Measurements from ENCODE around the gene PRM2.

Gene PRM2

DNA sequence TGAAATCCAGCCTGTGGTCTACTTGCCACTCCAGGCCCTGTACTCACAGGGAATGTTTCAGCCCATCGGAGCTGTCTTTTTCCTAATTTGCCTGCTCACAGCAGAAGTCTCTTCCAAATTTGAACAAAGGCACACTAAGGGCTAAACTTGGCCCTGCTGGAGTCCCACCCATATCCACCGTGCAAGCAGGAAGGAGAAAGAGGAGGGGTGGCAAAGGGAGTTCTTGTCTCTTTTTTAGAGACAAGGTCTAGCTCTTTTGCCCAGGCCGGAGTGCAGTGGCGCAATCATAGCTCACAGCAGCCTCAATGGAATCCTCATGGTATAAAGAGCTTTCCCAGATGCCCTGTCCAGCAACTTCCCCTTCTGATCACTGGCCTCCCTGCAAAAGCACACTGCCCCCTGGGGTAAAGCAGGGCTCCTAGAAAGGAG, 7.6 kb upstream of the PRM2 start:
- Histone ChIP-seq H3K4me3 (ENCODE audit: insufficient read length, low read depth) (no peak overlapping the region), H3K36me3 (ENCODE audit: insufficient read depth, insufficient read length, low read length) (no peaks in the 10 kb centered on the region), H3K9ac (ENCODE audit: insufficient read length, low read depth) (no peak overlapping the region), H3K4me1 (ENCODE audit: insufficient read depth, insufficient read length) (no peaks in the 10 kb centered on the region), H3K27me3 (ENCODE audit: insufficient read depth, insufficient read length) (no peaks in the 10 kb centered on the region), H3K9me3 (ENCODE audit: insufficient read depth, low read length) (no peaks in the 10 kb centered on the region)
- no peak for TF ChIP-seq SUZ12 (IDR thresholded peaks at IDR 0.05; ENCODE audit: extremely low read depth, insufficient read depth, insufficient read length)
- no peak for TF ChIP-seq YY1 (IDR thresholded peaks at IDR 0.05; ENCODE audit: insufficient read depth, insufficient read length)
- no peak for TF ChIP-seq ZNF274 (IDR thresholded peaks at IDR 0.05; ENCODE audit: low read depth, low read length)
- DNase-seq (ENCODE audit: low read depth, low spot score): no peak

GRCh38 chr16:11280616-11281522, 4.6 kb upstream of the PRM2 start, which contains the start of gene PRM1:
Gene PRM1 (minus strand): TSS chr16:11281330. CDS start chr16:11281238, 92 bp downstream.
- no peak for DNase-seq (ENCODE audit: low read depth, low spot score)
- Histone ChIP-seq H3K27me3 (ENCODE audit: insufficient read depth, insufficient read length) (no peaks in the 10 kb centered on the region), H3K36me3 (ENCODE audit: insufficient read depth, insufficient read length, low read length) (no peaks in the 10 kb centered on the region), H3K4me3 (ENCODE audit: insufficient read length, low read depth) (no peak within 1 kb of the TSS), H3K9ac (ENCODE audit: insufficient read length, low read depth) (no peak within 1 kb of the TSS), H3K9me3 (ENCODE audit: insufficient read depth, low read length) (peaks cover 3% of the 10 kb centered on the region; the same call in 1 of the 2 replicates), H3K4me1 (ENCODE audit: insufficient read depth, insufficient read length) (no peaks in the 10 kb centered on the region)
- TF ChIP-seq YY1 (IDR thresholded peaks at IDR 0.05; ENCODE audit: insufficient read depth, insufficient read length) (no peak), ZNF274 (IDR thresholded peaks at IDR 0.05; ENCODE audit: low read depth, low read length) (no peak), SUZ12 (IDR thresholded peaks at IDR 0.05; ENCODE audit: extremely low read depth, insufficient read depth, insufficient read length) (no peak)

DNA sequence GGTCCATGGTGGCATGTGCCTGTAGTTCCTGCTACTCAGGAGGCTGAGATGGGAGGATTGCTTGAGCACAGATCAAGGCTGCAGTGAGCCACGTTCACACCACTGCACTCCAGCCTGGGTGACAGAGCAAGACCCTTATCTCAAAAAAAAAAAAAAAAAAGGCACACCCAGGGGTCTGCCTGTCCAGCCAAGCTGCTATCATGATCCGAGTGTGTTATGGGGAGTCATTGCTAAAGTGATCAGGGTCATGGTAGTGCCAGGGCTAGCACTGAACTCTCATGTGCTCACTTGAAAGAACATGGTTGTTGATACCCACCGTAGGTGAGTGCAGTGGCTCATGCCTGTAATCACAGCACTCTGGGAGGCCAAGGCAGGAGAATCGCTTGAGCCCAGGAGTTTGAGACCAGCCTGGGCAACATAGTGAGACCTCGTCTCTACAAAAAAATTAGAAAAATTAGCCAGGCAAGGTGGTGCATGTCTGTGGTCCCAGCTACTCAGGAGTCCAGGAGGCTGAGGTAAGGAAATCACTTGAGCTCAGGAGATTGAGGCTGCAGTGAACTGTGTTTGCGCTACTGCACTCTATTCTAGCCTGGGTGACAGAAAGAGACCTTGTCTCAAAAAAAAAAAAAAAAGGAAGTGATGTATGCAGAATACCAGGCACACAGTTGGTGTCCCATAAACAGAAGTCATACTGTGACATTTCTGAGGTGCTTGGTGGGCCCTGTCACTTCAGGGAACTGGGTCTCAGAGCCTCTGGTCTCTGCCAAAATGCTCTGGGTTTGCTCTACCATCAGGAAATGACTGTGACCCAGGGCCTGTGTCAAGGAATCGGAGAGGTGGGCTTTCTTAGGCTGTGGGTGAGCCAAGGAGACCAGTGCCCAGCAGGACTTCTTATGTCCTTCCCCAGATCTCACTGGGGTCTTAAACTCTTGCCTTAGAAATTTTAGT, 2.7 kb upstream of the PRM2 start:
- Histone ChIP-seq H3K36me3 (ENCODE audit: insufficient read depth, insufficient read length, low read length) (no peaks in the 10 kb centered on the region), H3K9ac (ENCODE audit: insufficient read length, low read depth) (no peak overlapping the region), H3K27me3 (ENCODE audit: insufficient read depth, insufficient read length) (no peaks in the 10 kb centered on the region), H3K4me3 (ENCODE audit: insufficient read length, low read depth) (no peak overlapping the region), H3K9me3 (ENCODE audit: insufficient read depth, low read length) (peaks cover 3% of the 10 kb centered on the region; the same call in 1 of the 2 replicates), H3K4me1 (ENCODE audit: insufficient read depth, insufficient read length) (peaks cover 2% of the 10 kb centered on the region)
- no peak for DNase-seq (ENCODE audit: low read depth, low spot score)
- TF ChIP-seq SUZ12 (IDR thresholded peaks at IDR 0.05; ENCODE audit: extremely low read depth, insufficient read depth, insufficient read length) (no peak), ZNF274 (IDR thresholded peaks at IDR 0.05; ENCODE audit: low read depth, low read length) (no peak), YY1 (IDR thresholded peaks at IDR 0.05; ENCODE audit: insufficient read depth, insufficient read length) (no peak)

DNA sequence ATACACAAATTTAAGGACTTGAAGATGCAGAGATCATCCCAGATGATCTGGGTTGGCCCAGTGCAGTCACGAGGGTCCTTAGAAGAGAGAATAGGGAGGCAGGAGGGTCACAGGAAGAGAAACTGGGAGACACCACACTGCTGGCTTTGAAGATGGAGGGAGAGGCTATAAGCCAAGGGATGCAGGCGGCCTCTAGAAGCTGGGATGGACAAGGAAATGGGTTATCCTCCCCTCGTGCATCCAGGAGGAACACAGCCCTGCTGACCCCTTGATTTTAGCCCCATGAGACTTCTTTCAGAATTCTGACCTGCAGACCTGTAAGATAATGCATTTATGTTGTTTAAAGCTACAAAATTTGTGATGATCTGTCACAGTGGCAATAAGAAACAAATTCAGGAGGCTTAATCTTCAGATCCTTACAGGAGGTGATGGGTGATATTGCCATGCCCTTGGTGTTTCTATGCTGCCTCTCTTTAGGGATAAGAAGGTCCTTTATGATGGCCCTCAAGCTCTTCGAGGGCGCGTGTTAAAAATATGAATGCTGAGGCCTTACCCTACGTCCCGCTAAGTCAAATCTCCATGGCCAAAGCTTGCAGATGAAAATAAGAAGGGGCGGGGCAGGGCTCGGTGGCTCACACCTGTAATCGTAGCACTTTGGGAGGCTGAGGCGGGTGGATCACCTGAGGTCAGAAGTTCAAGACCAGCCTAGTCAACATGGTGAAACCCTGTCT, 1.5 kb upstream of the PRM2 start:
- H3K36me3 ChIP-seq (ENCODE audit: insufficient read depth, insufficient read length, low read length): no peaks in the 10 kb centered on the region
- DNase-seq (ENCODE audit: low read depth, low spot score): no peak
- no peak overlapping the region for H3K9ac ChIP-seq (ENCODE audit: insufficient read length, low read depth)
- no peak overlapping the region for H3K4me3 ChIP-seq (ENCODE audit: insufficient read length, low read depth)
- peaks cover 8% of the 10 kb centered on the region for H3K4me1 ChIP-seq (ENCODE audit: insufficient read depth, insufficient read length)
- H3K27me3 ChIP-seq (ENCODE audit: insufficient read depth, insufficient read length): no peaks in the 10 kb centered on the region
- TF ChIP-seq SUZ12 (IDR thresholded peaks at IDR 0.05; ENCODE audit: extremely low read depth, insufficient read depth, insufficient read length) (no peak), ZNF274 (IDR thresholded peaks at IDR 0.05; ENCODE audit: low read depth, low read length) (no peak), YY1 (IDR thresholded peaks at IDR 0.05; ENCODE audit: insufficient read depth, insufficient read length) (no peak)
- H3K9me3 ChIP-seq (ENCODE audit: insufficient read depth, low read length): peaks cover 3% of the 10 kb centered on the region; the same call in 1 of the 2 replicates

DNA sequence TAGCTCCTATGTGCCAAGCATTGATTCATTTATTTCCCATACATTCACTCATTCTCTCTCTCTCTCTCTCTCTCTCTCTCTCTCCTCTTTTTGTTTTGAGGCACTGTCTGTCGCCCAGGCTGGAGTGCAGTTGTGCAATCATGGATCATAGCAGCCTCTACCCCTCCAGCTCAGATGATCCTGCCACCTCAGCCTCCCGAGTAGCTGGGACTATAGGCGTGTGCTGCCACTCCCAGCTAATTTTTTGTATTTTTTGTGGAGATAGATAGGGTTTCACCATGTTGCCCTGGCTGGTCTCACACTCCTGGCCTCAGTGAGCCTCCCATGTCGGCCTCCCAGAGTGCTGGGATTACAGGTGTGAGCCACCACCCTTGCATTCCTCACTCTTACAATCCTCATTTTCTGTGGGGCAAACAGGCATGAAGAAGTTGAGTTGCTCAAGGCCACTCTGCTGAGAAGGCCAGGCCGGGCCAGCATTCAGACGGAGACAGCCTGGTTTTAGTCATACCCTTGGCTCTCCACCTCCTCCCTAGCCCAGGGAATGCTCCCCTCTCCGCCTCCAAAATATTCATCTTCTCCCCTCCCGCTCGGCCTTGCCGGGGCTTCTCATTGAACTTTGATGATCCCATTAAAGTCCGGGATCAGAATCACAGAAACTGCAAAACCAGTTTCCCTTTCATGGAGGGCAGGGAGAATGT, 765 bp upstream of the PRM2 start:
- H3K36me3 ChIP-seq (ENCODE audit: insufficient read depth, insufficient read length, low read length): no peaks in the 10 kb centered on the region
- peaks cover 3% of the 10 kb centered on the region; the same call in 1 of the 2 replicates for H3K9me3 ChIP-seq (ENCODE audit: insufficient read depth, low read length)
- DNase-seq (ENCODE audit: low read depth, low spot score): no peak
- H3K9ac ChIP-seq (ENCODE audit: insufficient read length, low read depth): no peak overlapping the region
- H3K27me3 ChIP-seq (ENCODE audit: insufficient read depth, insufficient read length): no peaks in the 10 kb centered on the region
- peaks cover 14% of the 10 kb centered on the region for H3K4me1 ChIP-seq (ENCODE audit: insufficient read depth, insufficient read length)
- no peak overlapping the region for H3K4me3 ChIP-seq (ENCODE audit: insufficient read length, low read depth)
- TF ChIP-seq ZNF274 (IDR thresholded peaks at IDR 0.05; ENCODE audit: low read depth, low read length): no peak
- no peak for TF ChIP-seq YY1 (IDR thresholded peaks at IDR 0.05; ENCODE audit: insufficient read depth, insufficient read length)
- no peak for TF ChIP-seq SUZ12 (IDR thresholded peaks at IDR 0.05; ENCODE audit: extremely low read depth, insufficient read depth, insufficient read length)

GRCh38 chr16:11274964-11275363, 1.3 kb downstream of the PRM2 start:
- Histone ChIP-seq H3K9ac (ENCODE audit: insufficient read length, low read depth) (peak overlapping the region; percentile 23), H3K9me3 (ENCODE audit: insufficient read depth, low read length) (peaks cover 3% of the 10 kb centered on the region; the same call in 1 of the 2 replicates), H3K36me3 (ENCODE audit: insufficient read depth, insufficient read length, low read length) (no peaks in the 10 kb centered on the region), H3K4me3 (ENCODE audit: insufficient read length, low read depth) (no peak overlapping the region), H3K27me3 (ENCODE audit: insufficient read depth, insufficient read length) (no peaks in the 10 kb centered on the region), H3K4me1 (ENCODE audit: insufficient read depth, insufficient read length) (peaks cover 15% of the 10 kb centered on the region)
- TF ChIP-seq YY1 (IDR thresholded peaks at IDR 0.05; ENCODE audit: insufficient read depth, insufficient read length) (no peak), SUZ12 (IDR thresholded peaks at IDR 0.05; ENCODE audit: extremely low read depth, insufficient read depth, insufficient read length) (no peak), ZNF274 (IDR thresholded peaks at IDR 0.05; ENCODE audit: low read depth, low read length) (no peak)
- DNase-seq (ENCODE audit: low read depth, low spot score): no peak
